H1 (cell line): ENCODE data around the gene SORBS1. TPM values are rescaled to one million over a fixed set of nuclear protein-coding genes. Genes with fewer than 3 reads are reported as not detected.

ENCODE experiments used
- CTCF ChIA-PET: fragments of 300-600 bp; sonication (Branson Sonifier 250); formaldehyde crosslinking; loops from one replicate; lab custom pipeline; 2021; ENCODE audit not compliant: partially characterized antibody; lab: Charles Lee
- POLR2A ChIA-PET: fragments of 300-600 bp; sonication (Branson Sonifier 250); formaldehyde crosslinking; loops from one replicate; lab custom pipeline; 2021; ENCODE audit warnings: inconsistent platforms; ENCODE audit not compliant: partially characterized antibody; lab: Charles Lee
- DNase-seq, 2 experiments: peaks; one replicate each; pipeline versions ENCODE4 v3.0.0 to v3.0.0-alpha.2; 2010 to 2022; ENCODE audit warnings: low spot score in 2 of 2, low read depth in 1 of 2, mixed read lengths in 1 of 2
- FAIRE-seq: peaks from 2 replicates; lab custom pipeline; 2011; peaks lifted over from hg19 to GRCh38; lab: Jason Lieb, UNC
- H2AFZ ChIP-seq: 2 replicates; pipeline ENCODE4 v1.8.1; 2012; ENCODE audit warnings: low read length, inconsistent platforms
- H2AK5ac ChIP-seq: 2 replicates; pipeline ENCODE4 v1.6.1; 2013; ENCODE audit warnings: low read depth, low read length
- H2BK120ac ChIP-seq: replicated peaks from 2 replicates; pipeline ENCODE3; 2013; ENCODE audit warnings: low read depth, low read length, inconsistent platforms
- H2BK12ac ChIP-seq: 2 replicates; pipeline ENCODE4 v1.6.1; 2013; ENCODE audit warnings: low read depth, low read length
- H2BK15ac ChIP-seq: 2 replicates; pipeline ENCODE4 v1.6.1; 2013; ENCODE audit warnings: low read length
- H2BK20ac ChIP-seq: 2 replicates; pipeline ENCODE4 v1.6.1; 2013; ENCODE audit warnings: low read length
- H2BK5ac ChIP-seq: 2 replicates; pipeline ENCODE4 v1.6.1; 2013; ENCODE audit warnings: low read depth, low read length
- H3K14ac ChIP-seq: 2 replicates; pipeline ENCODE4 v1.6.1; 2013; ENCODE audit warnings: inconsistent platforms; ENCODE audit not compliant: insufficient read length
- H3K18ac ChIP-seq: 2 replicates; pipeline ENCODE4 v1.6.1; 2013; ENCODE audit warnings: low read length; ENCODE audit errors: extremely low read depth
- H3K23ac ChIP-seq: 2 replicates; pipeline ENCODE4 v1.6.1; 2013; ENCODE audit warnings: inconsistent platforms; ENCODE audit not compliant: insufficient read length
- H3K23me2 ChIP-seq: 2 replicates; pipeline ENCODE4 v1.6.1; 2013; ENCODE audit warnings: low read depth, low read length
- H3K27ac ChIP-seq: 2 replicates; pipeline ENCODE4 v1.6.1; 2011; ENCODE audit warnings: low read depth, low read length, inconsistent platforms
- H3K27me3 ChIP-seq, 4 experiments: replicated peaks in 1 of 4; 1 replicate in 1 of 4; 2 replicates in 3 of 4; pipeline versions ENCODE4 v1.6.1 to v1.8.1; 2011 to 2013; ENCODE audit warnings: low read length in 3 of 4, mild to moderate bottlenecking in 3 of 4, inconsistent platforms in 2 of 4, mixed read lengths in 2 of 4, moderate library complexity in 1 of 4; ENCODE audit not compliant: control insufficient read depth in 3 of 4, insufficient read depth in 3 of 4; ENCODE audit errors: extremely low read depth in 1 of 4
- H3K36me3 ChIP-seq, 4 experiments: 2 replicates each; pipeline versions ENCODE4 v1.6.1 to v1.8.1; 2011 to 2013; ENCODE audit warnings: mild to moderate bottlenecking in 4 of 4, low read length in 3 of 4, moderate library complexity in 2 of 4, control low read depth in 1 of 4, inconsistent platforms in 1 of 4; ENCODE audit not compliant: insufficient read depth in 4 of 4, control insufficient read depth in 2 of 4
- H3K4ac ChIP-seq: replicated peaks from 2 replicates; pipeline ENCODE3; 2013; ENCODE audit warnings: low read length, low read depth, mixed read lengths, inconsistent platforms; ENCODE audit not compliant: insufficient read length
- H3K4me1 ChIP-seq, 4 experiments: replicated peaks in 1 of 4; 1 replicate in 1 of 4; 2 replicates in 3 of 4; pipeline versions ENCODE4 v1.6.1 to v1.8.1; 2011 to 2013; ENCODE audit warnings: low read length in 3 of 4, inconsistent platforms in 2 of 4, mixed read lengths in 1 of 4; ENCODE audit not compliant: insufficient read depth in 4 of 4, control insufficient read depth in 3 of 4
- H3K4me2 ChIP-seq, 2 experiments: 2 replicates each; pipeline versions ENCODE4 v1.6.1 to v1.8.1; 2011 to 2013; ENCODE audit warnings: low read depth in 2 of 2, low read length in 2 of 2, control low read depth in 1 of 2, inconsistent platforms in 1 of 2, mild to moderate bottlenecking in 1 of 2; ENCODE audit not compliant: insufficient read depth in 1 of 2
- H3K4me3 ChIP-seq, 4 experiments: fragments of 200-600, 300-600 bp in 1 of 4; sonication (generic), shearing (Covaris generic), sonication (Bioruptor Twin) in 1 of 4; 2 replicates each; pipeline versions ENCODE4 v1.5.1 to v1.8.1; 2011 to 2016; ENCODE audit warnings: low read length in 4 of 4, low read depth in 3 of 4, control low read depth in 2 of 4, inconsistent platforms in 2 of 4, mild to moderate bottlenecking in 2 of 4, mixed read lengths in 1 of 4, moderate library complexity in 1 of 4; ENCODE audit not compliant: insufficient read depth in 2 of 4; ENCODE audit errors: extremely low read depth in 1 of 4
- H3K56ac ChIP-seq: replicated peaks from 2 replicates; pipeline ENCODE3; 2013; ENCODE audit warnings: low read depth, mild to moderate bottlenecking, mixed read lengths, low read length, inconsistent platforms; ENCODE audit not compliant: insufficient read length
- H3K79me1 ChIP-seq: 2 replicates; pipeline ENCODE4 v1.6.1; 2013; ENCODE audit warnings: low read depth, low read length, control low read depth
- H3K79me2 ChIP-seq, 2 experiments: 2 replicates each; pipeline versions ENCODE4 v1.6.1 to v1.8.1; 2012 to 2013; ENCODE audit warnings: low read length in 2 of 2, mild to moderate bottlenecking in 2 of 2, inconsistent platforms in 1 of 2; ENCODE audit not compliant: insufficient read depth in 2 of 2, control insufficient read depth in 1 of 2
- H3K9ac ChIP-seq, 4 experiments: replicated peaks in 1 of 4; 1 replicate in 1 of 4; 2 replicates in 3 of 4; pipeline versions ENCODE4 v1.6.1 to v1.8.1; 2011 to 2013; ENCODE audit warnings: low read depth in 3 of 4, low read length in 3 of 4, control low read depth in 2 of 4, mild to moderate bottlenecking in 2 of 4, moderate library complexity in 2 of 4, inconsistent platforms in 1 of 4; ENCODE audit errors: extremely low read depth in 1 of 4
- H3K9me3 ChIP-seq, 2 experiments: 2 replicates each; pipeline versions ENCODE4 v1.6.1 to v1.8.1; 2012 to 2013; ENCODE audit warnings: mild to moderate bottlenecking in 2 of 2, moderate library complexity in 2 of 2, control low read depth in 1 of 2, inconsistent platforms in 1 of 2, low read depth in 1 of 2, low read length in 1 of 2, mixed read lengths in 1 of 2; ENCODE audit not compliant: insufficient read depth in 2 of 2
- H4K20me1 ChIP-seq, 2 experiments: replicated peaks in 1 of 2; 2 replicates each; pipeline versions ENCODE3 to v1.8.1; 2011 to 2013; ENCODE audit warnings: inconsistent platforms in 2 of 2, low read length in 2 of 2, mild to moderate bottlenecking in 1 of 2; ENCODE audit not compliant: insufficient read depth in 2 of 2, control insufficient read depth in 1 of 2
- H4K5ac ChIP-seq: 2 replicates; pipeline ENCODE4 v1.6.1; 2013; ENCODE audit warnings: low read length, low read depth, mixed read lengths, inconsistent platforms; ENCODE audit not compliant: insufficient read length
- H4K8ac ChIP-seq: 2 replicates; pipeline ENCODE4 v1.8.0; 2013; ENCODE audit warnings: mild to moderate bottlenecking, moderate library complexity, low read length, inconsistent platforms; ENCODE audit not compliant: insufficient read depth; ENCODE audit errors: extremely low read depth
- H4K91ac ChIP-seq: replicated peaks from 2 replicates; pipeline ENCODE3; 2013; ENCODE audit warnings: low read length, mixed read lengths, inconsistent platforms; ENCODE audit not compliant: insufficient read length
- BRCA1 ChIP-seq: IDR thresholded peaks from 2 replicates; pipeline ENCODE4 v1.6.1; 2012; ENCODE audit warnings: low read depth, low read length, improper control_type of control experiment
- CBX5 ChIP-seq: fragments of 300-800, 300-1000 bp; sonication (generic); IDR thresholded peaks from 2 replicates; pipeline ENCODE4 v1.7.1; 2016; ENCODE audit warnings: antibody characterized with exemption, low read length, low read depth
- CHD1 ChIP-seq: IDR thresholded peaks from 2 replicates; pipeline ENCODE4 v1.6.1; 2012; ENCODE audit warnings: low read depth, low read length, improper control_type of control experiment
- CREB1 ChIP-seq: IDR thresholded peaks from 2 replicates; pipeline ENCODE4 v1.6.1; 2012; ENCODE audit warnings: inconsistent platforms
- HDAC6 ChIP-seq: IDR thresholded peaks from one replicate; pipeline ENCODE4 v1.7.1; 2012; ENCODE audit warnings: low read depth, mild to moderate bottlenecking, inconsistent platforms, low read length, moderate library complexity
- NRF1 ChIP-seq: IDR thresholded peaks from 2 replicates; pipeline ENCODE4 v1.6.1; 2011; ENCODE audit warnings: mild to moderate bottlenecking, low read depth, low read length, improper control_type of control experiment
- SUZ12 ChIP-seq: fragments of 200-600 bp; sonication (generic); IDR thresholded peaks from 2 replicates; pipeline ENCODE4 v1.6.1; 2012; ENCODE audit warnings: mild to moderate bottlenecking, inconsistent platforms, low read length, moderate library complexity, mixed read lengths
- TAF7 ChIP-seq: optimal IDR thresholded peaks from 2 replicates; pipeline ENCODE3; 2011; ENCODE audit warnings: low read depth, mild to moderate bottlenecking, inconsistent platforms, low read length, moderate library complexity, borderline replicate concordance
- TBP ChIP-seq: IDR thresholded peaks from 2 replicates; pipeline ENCODE4 v1.6.1; 2011; ENCODE audit warnings: low read depth, low read length, improper control_type of control experiment
- TEAD4 ChIP-seq: IDR thresholded peaks from 2 replicates; pipeline ENCODE4 v1.6.1; 2012; ENCODE audit warnings: low read depth, low read length, inconsistent platforms, mixed read lengths
- ZNF274 ChIP-seq: IDR thresholded peaks from 2 replicates; pipeline ENCODE4 v1.7.0; 2012; ENCODE audit warnings: low read length, borderline replicate concordance; ENCODE audit errors: extremely low read depth
- WGBS, 2 experiments: shearing (Covaris generic) in 1 of 2; methylation state at CpG; one replicate each; pipeline versions ENCODE4 v1.1.6 to v1.1.7; 2013 to 2015; ENCODE audit warnings: low lambda C conversion rate in 2 of 2, mixed read lengths in 2 of 2, inconsistent platforms in 1 of 2, low coverage in 1 of 2, missing lambda C conversion rate in 1 of 2; ENCODE audit not compliant: insufficient replicate concordance in 2 of 2, insufficient coverage in 1 of 2, insufficient read length in 1 of 2; ENCODE audit errors: extremely low coverage in 1 of 2, missing lambda C conversion rate in 1 of 2; 5-methylcytosine and 5-hydroxymethylcytosine counted together
- polyA plus RNA-seq, 7 experiments: library from polyadenylated mRNA; depleted of rRNA in 3 of 7; stranded (reverse) in 5 of 7; unstranded in 2 of 7; fragments of >200 nt in 5 of 7; fragments of 200-250 nt in 2 of 7; gene quantifications; 1 replicate in 5 of 7; 2 replicates in 1 of 7; 4 replicates in 1 of 7; pipeline versions ENCODE4 v1.2.1 to v1.2.3, GENCODE V29; 2011 to 2013; ENCODE audit warnings: missing spikeins in 2 of 7, mixed read lengths in 2 of 7
- total RNA-seq: library from RNA; stranded (reverse); fragmentation: NEBNext Ultra II Directional; extraction: Animal tissue kit (Norgen Biotek cat#: 25700); gene quantifications from 2 replicates; pipeline ENCODE4 v1.2.1, GENCODE V29; 2021

Gene SORBS1
- total and polyA plus RNA-seq, 2 of the 8 experiments (the other 6 are each of a cell fraction or from before 2014, with no cell fraction given): 16.0 to 35.0 TPM

GRCh38 chr10:95306318-95306650 is 254.9 kb downstream of the SORBS1 start:
- H3K79me1 ChIP-seq: no peaks in the 10 kb centered on the region
- H3K18ac ChIP-seq: no peak overlapping the region
- H3K4me3 ChIP-seq: no peak overlapping the region
- no peak overlapping the region for H2BK120ac ChIP-seq
- no peak overlapping the region for H3K4me2 ChIP-seq
- H3K27me3 ChIP-seq: peaks cover 0 to 3% (median 0%) of the 10 kb centered on the region in 4 experiments; a peak in 1 of 7 replicates
- FAIRE-seq (no peak), DNase-seq (no peak)
- H3K9me3 ChIP-seq: no peaks in the 10 kb centered on the region
- H3K23me2 ChIP-seq: no peaks in the 10 kb centered on the region; the same call in 1 of the 2 replicates
- no peak overlapping the region for H3K23ac ChIP-seq
- no peak overlapping the region for H3K4ac ChIP-seq
- no peak overlapping the region for H2BK12ac ChIP-seq
- no peaks in the 10 kb centered on the region for H3K36me3 ChIP-seq
- ChIA-PET POLR2A (interaction anchor here (1.2 kb wide), 1 partner anchor 11 kb away, joined by 6 read pairs; no protein-coding TSS in a partner anchor), CTCF (interaction anchor here (0.6 to 2.2 kb wide), 4 partner anchors 41 to 68 kb away, joined by 3 to 6 read pairs (median 3); no protein-coding TSS in a partner anchor)
- no peak overlapping the region for H4K5ac ChIP-seq
- peaks cover 0 to 18% (median 5%) of the 10 kb centered on the region in 4 experiments; a peak in 6 of 7 replicates for H3K4me1 ChIP-seq
- no peak overlapping the region for H3K9ac ChIP-seq
- no peak overlapping the region for H3K56ac ChIP-seq
- H4K91ac ChIP-seq: no peak overlapping the region
- H4K8ac ChIP-seq: no peak overlapping the region
- H2AFZ ChIP-seq: no peak overlapping the region
- H4K20me1 ChIP-seq: no peaks in the 10 kb centered on the region
- TF ChIP-seq SUZ12: no peak
- no peak for TF ChIP-seq TAF7
- no peak for TF ChIP-seq TBP
- TF ChIP-seq CHD1: no peak
- TF ChIP-seq CREB1: no peak
- no peak for TF ChIP-seq ZNF274
- TF ChIP-seq CBX5: no peak
- no peak for TF ChIP-seq TEAD4
- TF ChIP-seq HDAC6: no peak
- TF ChIP-seq NRF1: no peak
- no peak for TF ChIP-seq BRCA1
- H3K14ac ChIP-seq: no peak overlapping the region
- no peaks in the 10 kb centered on the region for H3K79me2 ChIP-seq
- H2BK20ac ChIP-seq: no peak overlapping the region
- no peak overlapping the region for H2BK15ac ChIP-seq
- H3K27ac ChIP-seq: no peak overlapping the region
- H2BK5ac ChIP-seq: no peak overlapping the region
- 91% methylated on average over 3 of the region's 3 CpGs; no CpG with 5 or more reads in 1 of the 2 experiments for WGBS, 2 experiments
- H2AK5ac ChIP-seq: no peak overlapping the region
